Left colon (tissue), 2 donors: Measurements from ENCODE around the gene ANAPC13. TPM values are rescaled to one million over a fixed set of nuclear protein-coding genes. Genes with fewer than 3 reads are reported as not detected.

Experiments used
- ATAC-seq: fragments of 200-7000 bp; cut with Tn5 transposase; one replicate; pipeline ENCODE4 v1.9.1; 2020; ENCODE audit warnings: mild to moderate bottlenecking, moderate library complexity
- DNase-seq, 2 donors: peaks; one replicate each; pipeline ENCODE4 v3.0.0-alpha.2; 2020
- intact Hi-C, 2 donors: fragments of 100-400 bp; cut with DNase I in 1 of 2; cut with micrococcal nuclease in 1 of 2; formaldehyde crosslinking; loops; one replicate each; pipeline versions ENCODE4 v1.11.2 to v1.14.0; 2022; cut with DNase I, micrococcal nuclease
- total RNA-seq, 2 donors: library from RNA; stranded (reverse); fragmentation: NEBNext Ultra II Directional; extraction: Animal tissue kit (Norgen Biotek cat#: 25700); gene quantifications; one replicate each; pipeline ENCODE4 v1.2.1, GENCODE V29; 2021
- donor health status: DM: no; HTN: no; CAD: no.
- donor health status: DM: yes; HTN: yes; CAD: no.

ANAPC13 gene
- total RNA-seq, 2 donors from 2014 or later: 30.0 to 34.1 TPM

GRCh38 chr3:134428401-134428800 lies 57.4 kb downstream of the ANAPC13 start:
- DNase-seq (no peak), ATAC-seq (no peak)
- intact Hi-C loops: no loop called here

Other genes with a start within 250 kb of the ANAPC13 start
- 10 to 100 TPM; 33.7 to 38.5 TPM for gene RYK, start 235.1 kb downstream of the ANAPC13 start, total RNA-seq
- gene AMOTL2, start 111.5 kb downstream of the ANAPC13 start, total RNA-seq: 10 to 100 TPM; 17.6 to 18.7 TPM
- gene CEP63, start 72 bp upstream of the ANAPC13 start, total RNA-seq: 10 to 100 TPM; 19.7 to 20.5 TPM
- gene KY, start 165.0 kb upstream of the ANAPC13 start, total RNA-seq: under 1 TPM in 1 of 2 donors, not detected in 1; 0.25 TPM